Activated CD4-positive, alpha-beta T cell treated with anti-CD3 and anti-CD28 coated beads, Interleukin-2, amount 50 U/mL, for 48 hours (primary cell): ENCODE measurements around the gene FLNB.

Experiments
- DNase-seq, 2 experiments: peaks; one replicate each; pipeline ENCODE4 v3.0.0-alpha.2; 2020

The FLNB gene

DNA sequence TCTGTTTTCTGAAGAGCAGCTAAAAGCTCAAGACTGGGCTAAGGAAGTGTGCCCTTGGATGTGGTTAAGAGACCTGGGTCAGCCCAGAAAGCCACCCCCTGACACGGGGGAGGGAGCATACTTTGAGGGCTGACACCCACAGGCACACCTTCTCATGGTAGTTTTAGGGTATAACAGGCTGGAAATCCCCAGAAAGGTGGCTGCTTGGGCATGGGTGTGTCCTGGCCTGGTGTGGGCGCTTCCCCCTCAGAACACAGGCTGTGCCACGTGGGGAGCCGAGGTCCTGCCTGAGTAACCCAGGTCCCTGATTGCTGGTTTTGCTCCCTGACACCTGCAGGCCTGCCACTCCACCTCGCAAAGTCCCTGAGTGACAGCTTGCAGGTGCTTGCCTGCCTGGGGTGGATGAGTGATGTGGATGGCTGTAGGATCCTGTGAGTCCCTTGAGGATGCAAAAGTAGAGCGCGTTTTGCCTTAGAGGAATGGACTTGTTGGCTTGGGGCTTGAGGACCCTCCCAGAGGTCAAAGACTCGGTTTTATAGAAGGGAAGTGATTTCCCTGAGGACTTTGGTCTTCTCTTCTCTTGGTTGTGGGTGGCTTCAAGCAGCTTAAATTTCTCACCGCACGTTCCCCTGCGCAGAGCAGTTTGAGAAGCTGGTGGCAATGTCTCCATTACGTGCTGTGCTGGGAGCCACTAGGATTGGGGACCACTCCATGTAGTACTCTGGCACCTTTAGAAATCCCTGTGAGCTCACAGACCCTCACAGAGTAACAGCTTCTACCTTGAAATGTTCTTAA, 108.1 kb downstream of the FLNB start:
- DNase-seq, result peak; percentile 14 to 16

DNA sequence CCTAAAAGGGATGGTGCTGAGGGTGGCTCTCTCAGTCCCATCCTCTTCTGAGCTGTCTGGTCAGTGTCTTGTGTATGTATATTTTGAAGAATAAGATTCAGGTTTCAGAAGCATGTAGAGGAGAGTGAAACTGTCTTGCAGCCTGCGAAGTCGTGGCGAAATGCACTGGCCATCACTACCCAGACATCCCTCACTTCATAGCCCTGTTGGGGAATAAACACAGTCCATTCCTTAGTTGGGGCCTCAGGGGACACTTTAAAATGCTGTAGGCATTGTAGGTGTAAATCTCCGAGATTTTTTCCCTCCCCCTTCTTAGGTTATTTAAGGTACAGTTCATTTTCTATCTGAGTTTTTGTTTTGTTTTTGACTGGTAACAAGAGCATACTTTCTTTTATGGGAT, 108.8 kb downstream of the FLNB start:
- no peak for DNase-seq

DNA sequence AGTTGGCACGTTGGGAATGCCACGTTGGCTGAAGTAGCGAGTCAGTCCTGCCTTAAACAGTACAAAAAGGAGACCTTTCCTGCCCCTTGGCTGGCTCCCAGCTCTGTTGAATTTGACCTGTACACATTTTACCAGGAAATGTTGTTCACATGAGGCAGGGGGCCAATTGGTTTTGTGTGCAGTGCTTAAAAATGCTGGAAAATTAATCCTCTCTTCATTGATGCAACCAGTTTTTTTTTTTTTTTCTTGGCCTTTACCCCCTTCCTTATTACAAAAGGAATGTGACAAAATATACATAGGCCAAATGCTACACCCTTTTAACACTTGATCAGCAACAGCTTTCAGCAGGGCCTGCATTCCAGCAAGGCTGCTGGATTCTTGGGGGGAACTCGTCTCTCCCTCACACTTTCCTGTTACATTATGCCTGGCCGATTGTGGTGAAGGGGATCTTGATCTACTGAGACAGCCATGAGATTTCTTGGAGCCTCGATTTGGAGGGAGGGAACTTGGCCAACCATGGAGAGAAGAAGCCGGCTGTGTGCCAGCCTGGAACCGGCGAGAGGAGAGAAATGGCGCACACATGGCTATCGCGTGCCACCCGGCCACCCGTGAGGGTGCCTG, 109.4 kb downstream of the FLNB start:
- DNase-seq, result no peak

DNA sequence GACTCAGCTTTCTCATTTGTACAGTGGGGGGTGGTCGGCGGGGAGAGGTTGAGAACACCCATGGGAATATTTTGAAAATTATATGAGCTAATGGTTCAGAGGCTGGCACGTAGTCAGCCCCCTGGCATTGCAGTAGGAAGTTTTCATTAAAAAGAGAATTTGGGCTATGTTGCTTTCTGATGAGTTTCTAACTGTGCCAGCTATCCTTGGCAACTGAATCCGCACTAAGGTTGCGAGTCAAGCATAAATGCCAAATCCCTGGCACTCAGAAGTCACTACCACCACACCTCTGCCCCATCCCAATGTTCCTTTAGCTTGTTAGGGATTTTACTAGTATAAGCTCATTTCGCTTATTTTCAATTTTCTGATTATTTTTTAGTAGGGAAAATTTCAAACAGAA, 111.0 kb downstream of the FLNB start:
- no peak for DNase-seq

DNA sequence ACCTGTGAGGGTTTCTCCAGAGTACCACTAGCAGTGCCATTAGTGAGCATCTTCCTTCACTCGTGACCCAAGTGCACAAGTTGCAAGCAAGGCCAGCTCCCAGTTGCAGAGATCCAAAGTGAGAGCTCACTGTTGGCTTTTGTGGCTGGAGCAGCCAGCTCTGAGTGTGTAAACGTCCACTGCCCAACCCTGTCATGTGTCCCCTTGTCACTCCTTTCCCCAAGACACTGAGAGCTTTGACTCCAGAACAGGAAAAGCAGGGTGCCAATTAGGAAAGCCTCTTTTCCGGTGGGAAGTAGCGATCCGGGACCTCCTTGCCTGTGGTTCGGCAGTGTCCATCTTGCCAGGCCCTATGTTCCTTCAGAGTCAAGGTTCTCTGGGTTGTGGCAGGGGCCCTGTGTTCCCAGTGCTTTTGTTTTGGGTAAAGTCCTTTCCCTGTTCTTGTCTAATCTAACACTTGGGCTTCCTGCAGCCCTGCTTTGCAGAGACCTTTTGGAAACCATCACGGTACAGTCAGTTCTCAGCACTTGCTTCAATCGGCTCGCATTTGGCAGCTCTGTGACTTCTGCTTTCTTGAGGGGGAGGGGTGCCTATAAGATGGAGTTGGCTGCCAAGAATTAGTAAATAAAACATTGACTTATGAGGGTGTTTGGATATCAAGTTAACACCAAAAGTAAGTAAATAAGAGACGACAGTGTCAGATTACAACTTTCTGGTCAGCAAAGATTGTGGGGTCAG, 112.0 kb downstream of the FLNB start:
- no peak for DNase-seq

DNA sequence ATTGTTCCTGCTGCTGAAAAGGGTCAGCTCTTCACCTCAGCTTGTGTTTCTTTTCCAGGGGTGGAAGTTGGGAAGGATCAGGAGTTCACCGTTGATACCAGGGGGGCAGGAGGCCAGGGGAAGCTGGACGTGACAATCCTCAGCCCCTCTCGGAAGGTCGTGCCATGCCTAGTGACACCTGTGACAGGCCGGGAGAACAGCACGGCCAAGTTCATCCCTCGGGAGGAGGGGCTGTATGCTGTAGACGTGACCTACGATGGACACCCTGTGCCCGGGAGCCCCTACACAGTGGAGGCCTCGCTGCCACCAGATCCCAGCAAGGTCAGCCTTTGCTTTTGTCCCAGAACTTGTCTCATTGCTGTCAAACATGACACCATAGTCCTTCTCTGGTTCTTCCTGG, 113.0 kb downstream of the FLNB start:
- no peak for DNase-seq

DNA sequence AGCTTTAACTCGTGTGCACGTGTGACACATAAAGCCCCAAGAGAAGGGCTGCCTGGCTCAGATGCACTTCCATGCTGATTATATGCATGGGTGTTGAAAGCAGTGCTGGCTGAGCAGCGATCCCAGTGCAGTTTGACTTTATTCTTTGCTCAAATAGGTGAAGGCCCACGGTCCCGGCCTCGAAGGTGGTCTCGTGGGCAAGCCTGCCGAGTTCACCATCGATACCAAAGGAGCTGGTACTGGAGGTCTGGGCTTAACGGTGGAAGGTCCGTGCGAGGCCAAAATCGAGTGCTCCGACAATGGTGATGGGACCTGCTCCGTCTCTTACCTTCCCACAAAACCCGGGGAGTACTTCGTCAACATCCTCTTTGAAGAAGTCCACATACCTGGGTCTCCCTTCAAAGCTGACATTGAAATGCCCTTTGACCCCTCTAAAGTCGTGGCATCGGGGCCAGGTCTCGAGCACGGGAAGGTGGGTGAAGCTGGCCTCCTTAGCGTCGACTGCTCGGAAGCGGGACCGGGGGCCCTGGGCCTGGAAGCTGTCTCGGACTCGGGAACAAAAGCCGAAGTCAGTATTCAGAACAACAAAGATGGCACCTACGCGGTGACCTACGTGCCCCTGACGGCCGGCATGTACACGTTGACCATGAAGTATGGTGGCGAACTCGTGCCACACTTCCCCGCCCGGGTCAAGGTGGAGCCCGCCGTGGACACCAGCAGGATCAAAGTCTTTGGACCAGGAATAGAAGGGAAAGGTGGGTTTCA, 114.9 kb downstream of the FLNB start:
- no peak for DNase-seq

DNA sequence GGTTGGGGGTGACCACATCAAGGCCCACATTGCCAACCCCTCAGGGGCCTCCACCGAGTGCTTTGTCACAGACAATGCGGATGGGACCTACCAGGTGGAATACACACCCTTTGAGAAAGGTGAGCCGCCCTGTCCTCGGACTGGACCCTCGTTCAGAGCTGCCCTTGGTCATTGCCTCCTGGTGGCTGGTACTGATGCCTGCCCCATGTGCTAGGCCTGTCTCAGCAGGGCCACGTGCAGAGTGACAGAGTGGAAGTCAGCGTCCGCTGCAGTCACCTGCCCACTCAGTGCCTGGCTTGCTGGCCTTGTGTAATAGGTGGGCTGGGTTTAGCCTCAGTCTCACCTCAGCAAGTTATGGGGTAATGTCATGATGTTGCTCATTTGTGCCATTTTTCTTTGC, 116.2 kb downstream of the FLNB start:
- DNase-seq, result no peak

DNA sequence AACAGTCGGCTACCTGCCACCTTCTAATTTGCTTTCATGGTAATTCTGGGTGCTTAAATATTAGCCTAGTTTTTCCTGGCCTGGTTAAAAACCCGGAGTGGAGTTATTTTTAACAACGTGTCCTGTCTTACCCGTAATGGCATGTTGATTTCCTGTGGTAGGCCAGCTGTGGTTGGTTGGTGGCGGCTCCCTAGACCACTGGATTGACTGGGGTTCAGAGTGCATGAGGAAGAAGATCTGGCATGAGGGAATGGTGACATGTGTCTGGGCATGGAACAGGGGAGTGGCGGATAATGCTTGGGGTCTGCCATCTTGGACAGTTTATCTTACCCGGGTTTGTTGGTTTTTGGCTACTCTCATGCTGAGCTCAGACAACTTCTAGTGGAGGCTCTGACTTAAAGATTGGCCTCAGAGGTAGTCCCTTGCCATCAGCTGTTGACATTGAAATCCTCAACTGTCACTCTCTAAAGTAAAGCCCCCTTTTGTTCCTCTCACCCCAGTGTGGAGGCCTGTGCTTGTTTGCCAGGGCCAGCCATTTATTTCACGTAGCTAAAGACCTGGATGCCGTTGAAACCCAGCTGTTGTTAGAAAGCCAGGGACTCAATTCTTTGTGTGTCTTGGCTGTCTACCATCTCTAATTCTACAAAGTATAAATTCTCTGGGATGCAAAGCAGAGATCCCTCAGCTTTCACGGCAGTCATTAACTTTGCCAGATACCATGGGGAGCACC, 121.0 kb downstream of the FLNB start:
- no peak for DNase-seq

DNA sequence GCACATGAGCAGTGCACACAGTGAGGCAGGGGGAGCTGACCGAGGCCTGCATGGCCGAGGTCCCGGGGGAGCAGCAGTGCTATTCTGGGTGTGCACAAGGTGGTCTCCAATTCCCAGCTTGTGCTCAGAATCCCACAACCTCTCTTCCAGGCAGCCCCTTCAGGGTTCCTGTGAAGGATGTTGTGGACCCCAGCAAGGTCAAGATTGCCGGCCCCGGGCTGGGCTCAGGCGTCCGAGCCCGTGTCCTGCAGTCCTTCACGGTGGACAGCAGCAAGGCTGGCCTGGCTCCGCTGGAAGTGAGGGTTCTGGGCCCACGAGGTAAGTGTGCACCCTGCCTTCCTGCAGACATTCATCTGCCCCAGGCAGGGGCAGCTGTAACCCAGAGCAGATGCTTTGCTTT, 122.4 kb downstream of the FLNB start:
- DNase-seq, result no peak

DNA sequence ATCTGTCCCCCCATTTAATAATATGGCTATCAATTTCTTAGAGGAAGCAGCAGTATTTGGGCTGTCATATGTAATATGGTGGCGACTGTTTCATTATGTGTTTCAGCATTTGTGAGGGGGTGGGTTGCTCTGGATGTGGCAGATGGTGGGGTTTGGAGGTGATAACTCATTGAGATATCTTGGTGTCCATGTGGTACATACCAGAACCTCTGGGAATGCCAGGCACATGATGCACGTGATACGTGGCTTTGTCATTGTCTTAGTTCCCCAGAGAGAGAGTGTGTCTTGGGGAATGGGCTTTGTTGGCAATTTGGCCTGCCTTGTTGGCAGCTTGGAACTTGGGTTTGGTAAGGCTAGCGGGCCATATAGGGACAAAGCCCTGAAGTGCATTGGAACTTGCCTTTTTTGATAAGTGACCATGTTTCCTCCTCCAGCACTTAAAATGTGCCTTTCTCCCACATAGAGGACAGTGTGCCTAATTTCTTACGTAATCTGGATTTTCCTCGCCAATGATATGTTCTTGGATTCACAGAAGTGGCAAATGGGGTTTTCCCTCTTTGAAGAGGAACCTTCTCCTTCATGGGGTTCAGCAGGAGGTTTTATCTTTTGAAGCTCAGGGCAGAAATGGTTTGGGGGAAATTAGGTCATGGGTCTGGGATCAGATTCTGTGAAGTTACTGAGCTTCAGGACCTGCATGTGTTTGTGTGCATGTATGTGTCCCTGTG, 123.0 kb downstream of the FLNB start:
- no peak for DNase-seq

DNA sequence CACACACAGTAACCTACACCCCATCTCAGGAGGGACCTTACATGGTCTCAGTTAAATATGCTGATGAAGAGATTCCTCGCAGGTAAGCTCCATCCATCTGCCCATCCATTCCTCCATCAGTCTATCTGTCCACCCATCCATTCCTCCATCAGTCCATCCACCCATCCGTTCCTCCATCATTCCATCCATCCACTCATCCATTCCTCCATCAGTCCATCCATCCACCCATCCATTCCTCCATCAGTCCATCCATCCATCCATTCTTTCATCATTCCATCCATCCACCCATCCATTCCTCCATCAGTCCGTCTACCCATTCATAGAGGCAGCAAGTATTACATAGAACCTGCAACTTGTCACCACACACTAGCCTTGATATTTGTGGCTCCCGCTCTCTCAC, 124.6 kb downstream of the FLNB start:
- no peak for DNase-seq

DNA sequence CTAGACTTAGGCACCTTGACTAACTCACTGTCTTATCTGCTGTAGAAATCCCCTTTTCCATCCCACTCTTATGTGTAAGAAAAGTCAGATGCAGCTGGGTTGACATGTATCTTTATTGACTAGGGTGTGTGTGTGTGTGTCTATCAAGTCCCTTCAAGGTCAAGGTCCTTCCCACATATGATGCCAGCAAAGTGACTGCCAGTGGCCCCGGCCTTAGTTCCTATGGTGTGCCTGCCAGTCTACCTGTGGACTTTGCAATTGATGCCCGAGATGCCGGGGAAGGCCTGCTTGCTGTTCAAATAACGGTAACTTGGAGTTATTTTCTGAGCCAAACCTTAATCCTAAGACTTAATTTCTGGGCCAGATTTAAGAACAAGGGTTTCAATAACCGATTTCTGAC, 126.2 kb downstream of the FLNB start:
- DNase-seq, result no peak

DNA sequence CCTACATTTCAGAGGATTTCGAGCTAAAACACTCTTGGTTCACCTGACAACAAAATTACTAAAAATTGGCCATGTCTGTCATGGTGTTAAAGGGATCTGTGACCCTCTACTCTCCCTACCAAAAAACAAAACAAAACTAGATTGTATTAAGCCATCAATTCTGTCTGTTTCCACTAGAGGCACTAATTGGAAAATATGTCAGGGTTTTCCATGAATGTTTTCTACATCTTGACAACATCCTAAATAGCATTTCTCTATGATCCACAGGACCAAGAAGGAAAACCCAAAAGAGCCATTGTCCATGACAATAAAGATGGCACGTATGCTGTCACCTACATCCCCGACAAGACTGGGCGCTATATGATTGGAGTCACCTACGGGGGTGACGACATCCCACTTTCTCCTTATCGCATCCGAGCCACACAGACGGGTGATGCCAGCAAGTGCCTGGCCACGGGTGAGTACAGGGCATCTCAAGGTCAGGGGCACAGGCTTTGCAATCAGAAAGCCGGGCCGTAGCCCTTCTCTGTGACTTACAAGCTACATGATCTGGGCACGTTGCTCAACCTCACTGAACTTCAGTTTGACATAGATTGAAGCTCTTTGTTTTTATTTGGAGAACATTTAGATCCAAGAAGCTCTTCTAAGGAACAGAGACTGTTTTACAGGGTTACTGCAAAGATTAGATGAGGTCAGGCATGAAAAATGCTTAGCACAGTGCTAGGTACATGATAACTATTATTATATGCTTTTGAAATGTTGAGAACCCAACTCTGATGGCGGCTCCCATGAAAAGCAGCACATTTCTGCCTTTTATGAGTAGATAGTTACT, 127.7 kb downstream of the FLNB start:
- no peak for DNase-seq

DNA sequence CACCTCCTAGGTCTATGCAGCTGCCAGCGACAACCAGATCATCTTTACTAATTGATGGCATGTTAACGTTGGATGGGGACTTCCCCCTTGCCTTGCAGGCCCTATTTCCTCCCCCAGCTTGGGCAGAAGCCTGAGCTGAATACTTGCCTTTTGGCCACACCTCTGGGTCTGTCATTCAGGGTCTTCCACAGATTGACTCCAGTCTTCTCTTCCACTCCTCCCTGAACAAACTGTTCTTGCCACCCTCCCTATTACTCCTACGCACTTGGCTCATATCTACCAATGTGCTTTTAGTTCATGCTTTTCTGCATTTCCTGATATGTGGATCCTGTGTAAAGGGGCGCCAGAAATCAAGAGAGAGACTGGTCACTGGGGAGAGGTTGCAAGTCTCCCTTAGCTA, 129.1 kb downstream of the FLNB start:
- DNase-seq, result no peak

DNA sequence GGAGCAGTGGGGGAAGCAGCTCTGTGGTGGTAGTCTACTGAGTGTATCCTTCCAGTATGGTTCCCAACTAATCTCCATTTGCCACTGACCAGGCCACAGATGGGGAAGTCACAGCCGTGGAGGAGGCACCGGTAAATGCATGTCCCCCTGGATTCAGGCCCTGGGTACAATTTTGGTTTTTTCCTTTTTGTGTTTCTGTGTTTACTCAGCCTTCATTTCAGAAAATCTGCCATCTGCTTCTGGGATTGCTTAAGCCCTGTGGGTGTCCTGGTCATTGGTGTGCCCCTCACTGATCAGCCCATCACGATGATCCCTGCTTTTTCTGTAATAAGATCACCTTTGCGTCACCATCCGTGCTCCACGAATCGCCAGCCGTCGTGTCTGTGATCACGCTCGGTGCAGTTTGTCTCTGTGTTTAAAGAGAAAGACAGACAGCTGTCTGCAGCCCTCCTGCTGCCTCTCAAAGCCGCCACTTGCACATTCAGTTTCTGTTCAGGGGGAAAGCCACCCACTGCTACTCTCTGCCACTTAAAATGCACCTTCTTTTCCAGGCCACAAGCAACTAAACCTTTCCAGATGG, 133.6 kb downstream of the FLNB start:
- DNase-seq, result no peak

DNA sequence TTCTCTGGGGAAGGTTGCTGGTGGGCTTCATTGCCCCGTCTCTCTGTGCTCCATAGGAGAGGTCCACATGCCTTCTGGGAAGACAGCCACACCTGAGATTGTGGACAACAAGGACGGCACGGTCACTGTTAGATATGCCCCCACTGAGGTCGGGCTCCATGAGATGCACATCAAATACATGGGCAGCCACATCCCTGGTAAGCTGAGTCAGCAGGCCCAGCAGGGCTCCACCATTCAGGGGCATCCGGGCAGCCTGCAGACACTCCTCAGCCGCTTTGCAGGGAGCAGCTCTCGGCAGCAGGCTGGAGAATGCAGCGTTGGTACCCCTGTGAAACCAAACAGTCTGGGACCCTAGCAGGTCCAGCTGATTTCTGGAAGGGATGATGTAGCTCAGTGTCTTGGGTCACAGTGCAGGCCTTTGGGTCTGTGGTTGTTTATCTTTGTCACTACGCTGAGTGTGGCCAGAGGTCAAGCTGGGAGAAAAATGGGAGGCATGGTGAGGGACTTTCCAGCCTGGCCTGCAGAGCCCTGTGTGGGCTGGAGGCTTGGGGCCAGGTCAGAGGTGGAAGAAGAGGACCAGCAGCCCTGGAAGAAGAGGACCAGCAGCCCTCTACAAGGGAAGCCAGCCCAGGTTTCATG, 135.3 kb downstream of the FLNB start:
- no peak for DNase-seq

DNA sequence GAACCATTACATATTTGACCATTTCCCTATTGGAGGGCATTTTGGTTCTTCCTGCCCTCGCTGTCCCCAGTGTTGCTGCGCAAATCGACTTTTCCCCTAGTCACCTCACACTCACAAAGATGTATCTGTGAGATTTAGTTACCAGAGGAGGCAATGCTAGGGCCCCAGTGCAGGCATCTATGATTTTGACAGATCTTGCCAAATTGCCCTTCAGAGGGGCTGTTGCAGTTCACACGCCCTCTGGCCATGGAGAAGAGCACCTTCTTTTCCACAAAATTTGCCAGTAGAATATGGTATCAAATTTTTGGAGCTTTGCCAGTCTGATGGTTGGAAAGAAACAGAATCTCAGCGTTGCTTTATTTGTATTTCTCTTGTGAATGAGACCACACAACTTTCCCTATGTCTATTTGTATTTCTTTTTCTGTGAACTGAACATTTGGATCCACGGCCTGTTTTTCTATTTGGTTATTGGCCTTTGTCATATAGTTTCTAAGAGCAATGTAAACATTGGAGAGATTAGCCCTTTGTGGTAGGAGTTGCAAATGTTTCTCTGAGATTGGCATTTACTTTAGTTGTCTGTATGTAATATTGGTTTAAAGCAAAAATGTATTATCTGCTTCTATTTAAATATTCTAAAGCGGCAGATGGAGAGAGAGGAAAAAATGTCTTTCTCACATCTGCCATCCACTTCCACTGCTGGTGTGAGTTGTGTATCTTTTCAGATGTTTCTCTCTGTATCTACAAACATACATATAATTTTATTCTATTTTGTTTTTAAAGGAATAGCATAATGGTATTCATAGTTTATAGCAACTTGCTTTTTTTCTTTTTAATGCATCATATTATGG, 136.5 kb downstream of the FLNB start:
- DNase-seq, result no peak

DNA sequence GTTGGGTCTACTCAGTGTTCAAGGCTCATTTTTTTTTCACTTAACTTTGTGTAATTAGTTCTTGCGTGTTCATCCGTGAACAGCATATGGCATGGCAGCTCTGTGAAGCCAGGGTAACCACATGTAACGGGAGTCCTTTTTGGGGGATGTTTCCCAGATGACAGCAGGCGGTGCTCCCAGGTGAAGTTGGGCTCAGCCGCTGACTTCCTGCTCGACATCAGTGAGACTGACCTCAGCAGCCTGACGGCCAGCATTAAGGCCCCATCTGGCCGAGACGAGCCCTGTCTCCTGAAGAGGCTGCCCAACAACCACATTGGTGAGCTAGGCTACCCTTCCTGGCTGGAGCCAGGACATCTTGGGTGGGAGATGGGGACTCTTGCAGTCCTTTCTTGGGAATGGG, 139.8 kb downstream of the FLNB start:
- no peak for DNase-seq
